ENCODE results near the gene MIA. TPM values are rescaled to one million over a fixed set of nuclear protein-coding genes. Genes with fewer than 3 reads are reported as not detected.
A peak's percentile ranks its signal among the peaks of the same experiment; 100 is the strongest.

The MIA gene
- total RNA-seq, 1 experiment from 2014 or later = 0.75 TPM

- intact Hi-C loops (cut with micrococcal nuclease; ENCODE audit: unreplicated experiment) = loop anchor here (1.0 to 2.0 kb wide), 2 partner anchors 27 to 48 kb away; partner anchors contain the start of genes EGLN2 and RAB4B
- Histone ChIP-seq H3K27ac (ENCODE audit: low read depth, low read length, poor library complexity, severe bottlenecking) (peak within 1 kb of the TSS; percentile 97), H3K4me3 (ENCODE audit: low read depth, low read length, poor library complexity, severe bottlenecking) (peak within 1 kb of the TSS; percentile 90), H3K36me3 (ENCODE audit: insufficient read depth, low read length, poor library complexity, severe bottlenecking) (peaks cover 11% of the 10 kb centered on the region), H3K4me1 (ENCODE audit: insufficient read depth, low read length, poor library complexity, severe bottlenecking) (peaks cover 8% of the 10 kb centered on the region), H3K27me3 (replicated peaks; ENCODE audit: insufficient read depth, low read depth, low read length, poor library complexity) (no peaks in the 10 kb centered on the region), H3K9me3 (ENCODE audit: low read depth, low read length, poor library complexity, severe bottlenecking) (no peaks in the 10 kb centered on the region)
- no TSS peak for BruUV-seq (replicated peaks)
- CTCF ChIA-PET = interaction anchor here (1.0 to 1.1 kb wide), 2 partner anchors 28 to 56 kb away, joined by 3 to 4 read pairs; no protein-coding TSS in a partner anchor
- TF ChIP-seq EZH2 (IDR thresholded peaks at IDR 0.05; ENCODE audit: borderline replicate concordance, low read depth, low read length, poor library complexity, severe bottlenecking) (no peak), CTCF (conservative IDR thresholded peaks at IDR 0.05; ENCODE audit: low read depth, low read length) (no peak)
- POLR2A ChIA-PET (ENCODE audit: low non-redundant PET) = interaction anchor here (0.7 kb wide), 2 partner anchors 27 to 112 kb away, joined by 3 read pairs; partner anchors contain the start of gene RAB4B
- DNase-seq (ENCODE audit: low spot score) = peak; percentile 99
Observed at GRCh38 chr19:40750874-40751537, 24.3 kb upstream of the MIA start, which contains the start of gene SNRPA. Gene SNRPA, plus strand, starts transcription at chr19:40751203. Its CDS starts 206 bp downstream, at chr19:40751409.

GRCh38 chr19:40752257-40752781 is 23.0 kb upstream of the MIA start:
- intact Hi-C loops (cut with micrococcal nuclease; ENCODE audit: unreplicated experiment) = no loop called here
- Histone ChIP-seq H3K9me3 (ENCODE audit: low read depth, low read length, poor library complexity, severe bottlenecking) (no peaks in the 10 kb centered on the region), H3K27ac (ENCODE audit: low read depth, low read length, poor library complexity, severe bottlenecking) (peak overlapping the region; percentile 97), H3K27me3 (replicated peaks; ENCODE audit: insufficient read depth, low read depth, low read length, poor library complexity) (no peaks in the 10 kb centered on the region), H3K4me3 (ENCODE audit: low read depth, low read length, poor library complexity, severe bottlenecking) (peak overlapping the region; percentile 90), H3K4me1 (ENCODE audit: insufficient read depth, low read length, poor library complexity, severe bottlenecking) (peaks cover 12% of the 10 kb centered on the region), H3K36me3 (ENCODE audit: insufficient read depth, low read length, poor library complexity, severe bottlenecking) (peaks cover 25% of the 10 kb centered on the region)
- POLR2A ChIA-PET (ENCODE audit: low non-redundant PET) = no interaction called here
- TF ChIP-seq EZH2 (IDR thresholded peaks at IDR 0.05; ENCODE audit: borderline replicate concordance, low read depth, low read length, poor library complexity, severe bottlenecking) = no peak
- no peak for TF ChIP-seq CTCF (conservative IDR thresholded peaks at IDR 0.05; ENCODE audit: low read depth, low read length)
- DNase-seq (ENCODE audit: low spot score) = no peak
- CTCF ChIA-PET = no interaction called here
- BruUV-seq (replicated peaks) = no TSS peak

- DNase-seq (ENCODE audit: low spot score) = no peak
- intact Hi-C loops (cut with micrococcal nuclease; ENCODE audit: unreplicated experiment) = no loop called here
- peaks cover 7% of the 10 kb centered on the region for H3K4me1 ChIP-seq (ENCODE audit: insufficient read depth, low read length, poor library complexity, severe bottlenecking)
- ChIA-PET CTCF (interaction anchor here (0.8 kb wide), 1 partner anchor 8 kb away, joined by 5 read pairs; no protein-coding TSS in a partner anchor), POLR2A (ENCODE audit: low non-redundant PET) (interaction anchor here (0.6 kb wide), 2 partner anchors 15 to 535 kb away, joined by 5 to 9 read pairs; no protein-coding TSS in a partner anchor)
- no peak overlapping the region for H3K4me3 ChIP-seq (ENCODE audit: low read depth, low read length, poor library complexity, severe bottlenecking)
- H3K27ac ChIP-seq (ENCODE audit: low read depth, low read length, poor library complexity, severe bottlenecking) = peak overlapping the region; percentile 6
- no TSS peak for BruUV-seq (replicated peaks)
- no peaks in the 10 kb centered on the region for H3K27me3 ChIP-seq (replicated peaks; ENCODE audit: insufficient read depth, low read depth, low read length, poor library complexity)
- TF ChIP-seq CTCF (conservative IDR thresholded peaks at IDR 0.05; ENCODE audit: low read depth, low read length) = no peak
- TF ChIP-seq EZH2 (IDR thresholded peaks at IDR 0.05; ENCODE audit: borderline replicate concordance, low read depth, low read length, poor library complexity, severe bottlenecking) = no peak
- H3K36me3 ChIP-seq (ENCODE audit: insufficient read depth, low read length, poor library complexity, severe bottlenecking) = peaks cover 43% of the 10 kb centered on the region
- no peaks in the 10 kb centered on the region for H3K9me3 ChIP-seq (ENCODE audit: low read depth, low read length, poor library complexity, severe bottlenecking)
Observed at GRCh38 chr19:40754611-40755247, 20.6 kb upstream of the MIA start.
